Calu3 (cell line): ENCODE measurements around the gene HEBP1. TPM values are rescaled to one million over a fixed set of nuclear protein-coding genes. Genes with fewer than 3 reads are reported as not detected.
A peak's percentile ranks its signal among the peaks of the same experiment; 100 is the strongest.

Experiments used
- BruUV-seq: library from RNA; stranded (reverse); fragments of 400-500 nt; replicated peaks from 2 replicates; lab custom pipeline; 2021; lab: Mats Ljungman, UMichigan
- CTCF ChIA-PET: fragments of 300-600 bp; sonication (Branson Sonifier 250); formaldehyde crosslinking; loops from one replicate; lab custom pipeline; 2022; ENCODE audit warnings: antibody characterized with exemption; lab: Charles Lee
- DNase-seq: peaks from one replicate; pipeline ENCODE4 v3.0.0; 2022
- H3K27ac Mint-ChIP-seq: one replicate; pipeline ENCODE4 v1.8.0; 2022; ENCODE audit warnings: mixed read lengths; ENCODE audit not compliant: unreplicated experiment
- H3K27me3 Mint-ChIP-seq: one replicate; pipeline ENCODE4 v1.8.0; 2022; ENCODE audit warnings: mixed read lengths; ENCODE audit not compliant: unreplicated experiment
- H3K36me3 Mint-ChIP-seq: one replicate; pipeline ENCODE4 v1.8.0; 2022; ENCODE audit warnings: mild to moderate bottlenecking, moderate library complexity, mixed read lengths; ENCODE audit not compliant: insufficient read depth, unreplicated experiment
- H3K4me1 Mint-ChIP-seq: one replicate; pipeline ENCODE4 v1.8.0; 2022; ENCODE audit warnings: mild to moderate bottlenecking, low read depth, mixed read lengths; ENCODE audit not compliant: unreplicated experiment
- H3K4me3 Mint-ChIP-seq: one replicate; pipeline ENCODE4 v1.8.0; 2022; ENCODE audit warnings: mild to moderate bottlenecking, low read depth, moderate library complexity, mixed read lengths; ENCODE audit not compliant: unreplicated experiment
- H3K9me3 Mint-ChIP-seq: one replicate; pipeline ENCODE4 v1.8.0; 2022; ENCODE audit warnings: low read depth, mixed read lengths; ENCODE audit not compliant: unreplicated experiment
- intact Hi-C: fragments of 100-400 bp; cut with micrococcal nuclease; formaldehyde crosslinking; loops from one replicate; pipeline ENCODE4 v1.10.0; 2022; ENCODE audit not compliant: unreplicated experiment
- total RNA-seq: library from RNA; stranded (reverse); gene quantifications from 2 replicates; pipeline ENCODE4 v1.2.3, GENCODE V29; 2022
- TF ChIP-seq, protein P1 (sequence below): fragments of 200-600 bp; IDR thresholded peaks from one replicate; pipeline ENCODE4 v1.8.0; 2022; ENCODE audit warnings: antibody characterized with exemption; ENCODE audit not compliant: unreplicated experiment

HEBP1 gene
- total RNA-seq, 1 experiment from 2014 or later, result 10.6 TPM

DNA sequence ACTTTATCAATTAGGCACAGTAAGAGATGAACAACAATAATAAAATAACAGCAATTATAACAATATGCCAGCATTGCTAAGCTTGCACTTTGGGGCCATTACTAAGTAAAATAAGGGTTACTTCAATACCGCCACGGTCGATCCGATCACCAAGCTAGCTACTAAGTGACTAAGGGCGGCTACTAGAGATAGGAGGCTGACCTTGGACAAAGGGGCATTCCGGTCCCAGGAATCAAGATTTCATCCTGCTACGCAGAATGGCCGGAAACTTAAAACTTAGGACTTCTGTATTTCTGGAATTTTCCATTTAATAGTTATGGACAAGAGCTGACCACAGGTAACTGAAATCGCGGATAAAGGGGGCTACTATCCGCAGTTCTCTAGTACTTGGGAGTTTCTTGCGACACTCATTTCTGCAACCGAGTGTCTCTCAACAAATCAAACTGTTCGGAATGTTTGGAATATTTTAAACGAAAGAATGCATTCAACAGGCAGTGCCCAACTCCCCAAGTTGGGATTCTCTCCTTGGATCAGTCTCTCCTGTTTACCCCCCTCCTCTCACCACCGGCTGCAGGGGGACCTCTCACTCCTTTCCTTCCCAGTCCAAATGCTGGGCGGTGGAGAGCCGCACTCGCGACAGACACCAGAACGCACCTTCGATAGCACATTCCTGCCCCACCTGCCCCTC lies 650 bp downstream of the HEBP1 start:
- H3K27ac Mint-ChIP-seq, result peak overlapping the region; percentile 62
- H3K36me3 Mint-ChIP-seq, result peaks cover 23% of the 10 kb centered on the region
- H3K4me3 Mint-ChIP-seq, result peak overlapping the region; percentile 93
- peak; percentile 29 for DNase-seq
- BruUV-seq, result TSS peak; percentile 38
- TF ChIP-seq, protein P1, sequence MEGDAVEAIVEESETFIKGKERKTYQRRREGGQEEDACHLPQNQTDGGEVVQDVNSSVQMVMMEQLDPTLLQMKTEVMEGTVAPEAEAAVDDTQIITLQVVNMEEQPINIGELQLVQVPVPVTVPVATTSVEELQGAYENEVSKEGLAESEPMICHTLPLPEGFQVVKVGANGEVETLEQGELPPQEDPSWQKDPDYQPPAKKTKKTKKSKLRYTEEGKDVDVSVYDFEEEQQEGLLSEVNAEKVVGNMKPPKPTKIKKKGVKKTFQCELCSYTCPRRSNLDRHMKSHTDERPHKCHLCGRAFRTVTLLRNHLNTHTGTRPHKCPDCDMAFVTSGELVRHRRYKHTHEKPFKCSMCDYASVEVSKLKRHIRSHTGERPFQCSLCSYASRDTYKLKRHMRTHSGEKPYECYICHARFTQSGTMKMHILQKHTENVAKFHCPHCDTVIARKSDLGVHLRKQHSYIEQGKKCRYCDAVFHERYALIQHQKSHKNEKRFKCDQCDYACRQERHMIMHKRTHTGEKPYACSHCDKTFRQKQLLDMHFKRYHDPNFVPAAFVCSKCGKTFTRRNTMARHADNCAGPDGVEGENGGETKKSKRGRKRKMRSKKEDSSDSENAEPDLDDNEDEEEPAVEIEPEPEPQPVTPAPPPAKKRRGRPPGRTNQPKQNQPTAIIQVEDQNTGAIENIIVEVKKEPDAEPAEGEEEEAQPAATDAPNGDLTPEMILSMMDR, result no peak
- H3K4me1 Mint-ChIP-seq, result peaks cover 20% of the 10 kb centered on the region
- peaks cover 39% of the 10 kb centered on the region for H3K27me3 Mint-ChIP-seq
- no peaks in the 10 kb centered on the region for H3K9me3 Mint-ChIP-seq
- CTCF ChIA-PET, result interaction anchor here (0.6 kb wide), 1 partner anchor 713 kb away, joined by 3 read pairs; no protein-coding TSS in a partner anchor
- intact Hi-C loops, result no loop called here

- Mint-ChIP-seq H3K36me3 (peaks cover 23% of the 10 kb centered on the region), H3K27me3 (peaks cover 28% of the 10 kb centered on the region), H3K27ac (no peak overlapping the region), H3K9me3 (no peaks in the 10 kb centered on the region), H3K4me1 (peaks cover 20% of the 10 kb centered on the region), H3K4me3 (no peak overlapping the region)
- intact Hi-C loops, result no loop called here
- TF ChIP-seq, protein P1, result no peak
- CTCF ChIA-PET, result no interaction called here
- BruUV-seq, result no TSS peak
- no peak for DNase-seq
These were observed 1.8 kb downstream of the HEBP1 start for GRCh38 chr12:12998248-12998647.

DNA sequence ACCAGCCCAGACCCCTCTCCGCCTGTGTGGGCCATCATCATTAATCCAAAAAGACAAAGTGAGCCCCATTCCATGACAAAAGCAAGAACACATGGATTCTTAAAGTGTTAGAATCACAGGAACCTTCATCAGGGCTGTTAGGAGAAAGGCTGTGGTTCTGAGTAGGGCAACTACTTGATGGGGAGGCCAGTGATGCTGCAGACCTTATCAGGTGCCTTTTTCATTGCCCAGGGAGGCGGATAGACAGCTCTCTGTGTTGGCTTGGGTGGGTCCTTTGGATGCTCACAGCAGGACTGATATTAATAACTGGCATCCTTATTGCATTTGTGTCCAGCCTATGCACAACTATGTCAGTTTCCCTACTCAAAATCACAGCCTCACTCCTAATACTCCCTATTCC lies 2.3 kb downstream of the HEBP1 start:
- Mint-ChIP-seq H3K4me3 (no peak overlapping the region), H3K27ac (no peak overlapping the region), H3K36me3 (peaks cover 23% of the 10 kb centered on the region), H3K27me3 (peaks cover 23% of the 10 kb centered on the region), H3K4me1 (peaks cover 20% of the 10 kb centered on the region), H3K9me3 (no peaks in the 10 kb centered on the region)
- intact Hi-C loops, result no loop called here
- CTCF ChIA-PET, result no interaction called here
- BruUV-seq, result no TSS peak
- DNase-seq, result no peak
- TF ChIP-seq, protein P1, result no peak

GRCh38 chr12:12997156-12997555 lies 2.9 kb downstream of the HEBP1 start:
- H3K27me3 Mint-ChIP-seq, result peaks cover 17% of the 10 kb centered on the region
- peaks cover 20% of the 10 kb centered on the region for H3K4me1 Mint-ChIP-seq
- TF ChIP-seq, protein P1, result no peak
- no TSS peak for BruUV-seq
- no peaks in the 10 kb centered on the region for H3K9me3 Mint-ChIP-seq
- CTCF ChIA-PET, result no interaction called here
- intact Hi-C loops, result no loop called here
- H3K36me3 Mint-ChIP-seq, result peaks cover 23% of the 10 kb centered on the region
- DNase-seq, result no peak
- H3K27ac Mint-ChIP-seq, result no peak overlapping the region
- H3K4me3 Mint-ChIP-seq, result no peak overlapping the region
